Endothelial cell of umbilical vein (primary cell): ENCODE results near the gene ASIC4. TPM values are rescaled to one million over a fixed set of nuclear protein-coding genes. Genes with fewer than 3 reads are reported as not detected.

Source experiments
- BruUV-seq: library from RNA; stranded (reverse); fragments of 400-500 nt; replicated peaks from 2 replicates; lab custom pipeline; 2021; lab: Mats Ljungman, UMichigan
- CTCF ChIA-PET: fragments of 300-600, 350-600 bp; sonication (Branson Sonifier 250); formaldehyde crosslinking; loops from one replicate; lab custom pipeline; 2021; ENCODE audit warnings: antibody characterized with exemption, inconsistent platforms; lab: Charles Lee
- POLR2A ChIA-PET: fragments of 300-600, 350-600 bp; sonication (Branson Sonifier 250); formaldehyde crosslinking; loops from one replicate; lab custom pipeline; 2021; ENCODE audit warnings: antibody characterized with exemption, inconsistent platforms; lab: Charles Lee
- DNase-seq: peaks from one replicate; pipeline ENCODE4 v3.0.0-alpha.2; 2011; ENCODE audit warnings: low read depth, low spot score
- FAIRE-seq: peaks from 2 replicates; lab custom pipeline; 2011; peaks lifted over from hg19 to GRCh38; lab: Jason Lieb, UNC
- H2AFZ ChIP-seq: 2 replicates; pipeline ENCODE4 v1.6.0; 2012; ENCODE audit warnings: low read depth, low read length, control low read depth, inconsistent platforms
- H3K27ac ChIP-seq: 2 replicates; pipeline ENCODE4 v1.5.1; 2011; ENCODE audit warnings: low read depth, mild to moderate bottlenecking, control low read depth, low read length, moderate library complexity; ENCODE audit not compliant: insufficient read depth
- H3K27me3 ChIP-seq, 2 experiments: 2 replicates each; pipeline versions ENCODE4 v1.6.0 to v1.6.1; 2011; ENCODE audit warnings: low read length in 2 of 2, mixed read lengths in 1 of 2; ENCODE audit not compliant: control insufficient read depth in 2 of 2, insufficient read depth in 2 of 2
- H3K36me3 ChIP-seq, 2 experiments: 2 replicates in 1 of 2; 3 replicates in 1 of 2; pipeline ENCODE4 v1.5.1; 2011; ENCODE audit warnings: low read length in 2 of 2, mild to moderate bottlenecking in 1 of 2, moderate library complexity in 1 of 2; ENCODE audit not compliant: control insufficient read depth in 2 of 2, insufficient read depth in 2 of 2; ENCODE audit errors: extremely low read depth in 1 of 2
- H3K4me1 ChIP-seq: 3 replicates; pipeline ENCODE4 v1.5.1; 2011; ENCODE audit warnings: mild to moderate bottlenecking, low read length; ENCODE audit not compliant: control insufficient read depth, insufficient read depth; ENCODE audit errors: extremely low read depth
- H3K4me2 ChIP-seq: 2 replicates; pipeline ENCODE4 v1.6.1; 2011; ENCODE audit warnings: low read length, control low read depth, mixed read lengths; ENCODE audit not compliant: insufficient read depth
- H3K4me3 ChIP-seq, 3 experiments: fragments of 200-600 bp in 1 of 3; sonication (generic), shearing (Covaris generic) in 1 of 3; replicated peaks in 1 of 3; 2 replicates each; pipeline ENCODE4 v1.5.1; 2011 to 2016; ENCODE audit warnings: control low read depth in 3 of 3, low read length in 3 of 3, mild to moderate bottlenecking in 2 of 3, inconsistent platforms in 1 of 3, low read depth in 1 of 3, moderate library complexity in 1 of 3; ENCODE audit not compliant: insufficient read depth in 1 of 3
- H3K79me2 ChIP-seq: 2 replicates; pipeline ENCODE4 v1.6.0; 2012; ENCODE audit warnings: low read length, inconsistent platforms; ENCODE audit not compliant: control insufficient read depth, insufficient read depth
- H3K9ac ChIP-seq: replicated peaks from 2 replicates; pipeline ENCODE3; 2011; ENCODE audit warnings: low read length, control low read depth; ENCODE audit not compliant: insufficient read depth; ENCODE audit errors: extremely low read depth
- H3K9me1 ChIP-seq: replicated peaks from 3 replicates; pipeline ENCODE4 v1.6.0; 2011; ENCODE audit warnings: mild to moderate bottlenecking, low read length; ENCODE audit not compliant: control insufficient read depth, insufficient read depth; ENCODE audit errors: extremely low read depth
- H3K9me3 ChIP-seq: replicated peaks from 2 replicates; pipeline ENCODE4 v1.5.1; 2012; ENCODE audit warnings: low read length, inconsistent platforms; ENCODE audit not compliant: control insufficient read depth, insufficient read depth
- H4K20me1 ChIP-seq: replicated peaks from 2 replicates; pipeline ENCODE3; 2011; ENCODE audit warnings: mild to moderate bottlenecking, low read length; ENCODE audit not compliant: control insufficient read depth, insufficient read depth; ENCODE audit errors: extremely low read depth
- EZH2 ChIP-seq: IDR thresholded peaks from 2 replicates; pipeline ENCODE4 v1.6.1; 2012; ENCODE audit warnings: borderline replicate concordance, low read depth, mild to moderate bottlenecking, moderate library complexity, low read length, inconsistent platforms; ENCODE audit not compliant: severe bottlenecking
- FOS ChIP-seq: IDR thresholded peaks from 2 replicates; pipeline ENCODE4 v1.6.1; 2011; ENCODE audit warnings: mild to moderate bottlenecking, low read length, moderate library complexity, borderline replicate concordance; ENCODE audit not compliant: insufficient read depth
- GATA2 ChIP-seq: IDR thresholded peaks from 2 replicates; pipeline ENCODE4 v1.7.0; 2011; ENCODE audit warnings: low read depth, mild to moderate bottlenecking, moderate library complexity, mixed read lengths, low read length; ENCODE audit not compliant: insufficient read length, insufficient read depth
- JUN ChIP-seq: IDR thresholded peaks from 2 replicates; pipeline ENCODE4 v1.6.1; 2011; ENCODE audit warnings: borderline replicate concordance, low read depth; ENCODE audit not compliant: insufficient read length, insufficient read depth
- MYC ChIP-seq: IDR thresholded peaks from one replicate; pipeline ENCODE4 v1.6.1; 2011; ENCODE audit warnings: mild to moderate bottlenecking, low read depth, low read length
- POLR2A ChIP-seq: IDR thresholded peaks from 2 replicates; pipeline ENCODE4 v1.6.1; 2012; ENCODE audit warnings: low read depth, mild to moderate bottlenecking, control low read depth, low read length
- POLR2AphosphoS5 ChIP-seq: IDR thresholded peaks from 2 replicates; pipeline ENCODE4 v1.6.1; 2012; ENCODE audit warnings: low read depth, mild to moderate bottlenecking, control low read depth, low read length, moderate library complexity; ENCODE audit not compliant: insufficient read depth
- dilution Hi-C: fragments of 300-500 bp; cut with MboI; formaldehyde crosslinking; loops from one replicate; pipeline ENCODE4 v1.15.0; 2019; ENCODE audit warnings: low sequenced_read_pairs; ENCODE audit not compliant: extremely low pct_ligation_motif_present
- intact Hi-C: fragments of 100-400 bp; cut with micrococcal nuclease; formaldehyde crosslinking; loops from one replicate; pipeline ENCODE4 v1.10.0; 2022
- polyA plus RNA-seq, 4 experiments: library from polyadenylated mRNA; depleted of rRNA in 3 of 4; stranded (reverse) in 3 of 4; unstranded in 1 of 4; fragments of >200 nt; gene quantifications; 2 replicates each; pipeline versions ENCODE4 v1.2.1 to v1.2.3, GENCODE V29; 2011 to 2012; ENCODE audit warnings: missing spikeins in 1 of 4
- total RNA-seq: library from RNA; stranded (reverse); gene quantifications from 2 replicates; pipeline ENCODE4 v1.2.3, GENCODE V29; 2021
- TF ChIP-seq, protein P1 (sequence below): IDR thresholded peaks from 2 replicates; pipeline ENCODE4 v1.6.1; 2011; ENCODE audit not compliant: insufficient read depth, insufficient read length
- TF ChIP-seq, protein P2 (sequence below), 2 donors: IDR thresholded peaks; 1 replicate in 1 of 2; 2 replicates in 1 of 2; pipeline ENCODE4 v1.5.1; 2011; ENCODE audit warnings: low read length in 2 of 2, mild to moderate bottlenecking in 2 of 2, moderate library complexity in 2 of 2, control low read depth in 1 of 2, inconsistent platforms in 1 of 2, low read depth in 1 of 2; ENCODE audit not compliant: insufficient read depth in 1 of 2; ENCODE audit errors: extremely low read depth in 1 of 2

ASIC4 gene
- total and polyA plus RNA-seq, 2 donors (not counting 3 experiments of a cell fraction or from before 2014, with no cell fraction given): not detected

DNA sequence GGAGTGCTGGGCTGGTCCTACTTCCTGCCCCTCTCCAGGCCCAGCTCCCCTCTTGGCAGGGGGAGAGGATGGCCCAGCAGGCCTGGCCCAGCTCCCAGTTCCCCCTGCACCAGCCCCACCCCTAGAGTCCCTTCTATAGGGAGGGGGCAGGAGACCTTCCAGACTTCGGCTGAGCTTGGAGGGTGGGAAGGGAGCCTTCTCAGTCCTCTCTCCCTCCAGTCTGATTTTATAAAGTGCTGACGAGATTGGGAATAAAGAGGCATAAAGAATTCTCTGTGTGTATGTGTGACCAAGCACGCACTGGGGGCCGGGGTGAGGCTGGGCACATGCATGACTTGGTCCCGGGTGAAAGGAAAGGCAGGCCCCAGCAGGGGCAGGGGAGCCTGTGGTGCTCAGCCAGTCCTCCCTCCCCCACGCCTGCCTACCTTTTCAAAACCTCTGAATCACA lies 24.2 kb downstream of the ASIC4 start:
- POLR2A ChIA-PET: no interaction called here
- Histone ChIP-seq H3K9me3 (no peaks in the 10 kb centered on the region), H4K20me1 (no peaks in the 10 kb centered on the region), H3K4me1 (peaks cover 7% of the 10 kb centered on the region), H3K9me1 (no peaks in the 10 kb centered on the region), H3K27me3 (peaks cover 15 to 16% of the 10 kb centered on the region in 2 experiments), H3K36me3 (no peaks in the 10 kb centered on the region), H3K4me3 (no peak overlapping the region), H3K79me2 (no peaks in the 10 kb centered on the region), H3K9ac (no peak overlapping the region), H3K4me2 (no peak overlapping the region), H3K27ac (no peak overlapping the region), H2AFZ (no peak overlapping the region)
- dilution Hi-C loops: no loop called here
- no TSS peak for BruUV-seq
- DNase-seq (no peak), FAIRE-seq (no peak)
- TF ChIP-seq JUN (no peak), EZH2 (no peak), GATA2 (no peak), MYC (no peak), POLR2AphosphoS5 (no peak), POLR2A (no peak), FOS (no peak)
- TF ChIP-seq, protein P1, sequence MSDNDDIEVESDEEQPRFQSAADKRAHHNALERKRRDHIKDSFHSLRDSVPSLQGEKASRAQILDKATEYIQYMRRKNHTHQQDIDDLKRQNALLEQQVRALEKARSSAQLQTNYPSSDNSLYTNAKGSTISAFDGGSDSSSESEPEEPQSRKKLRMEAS: no peak
- TF ChIP-seq, protein P2, sequence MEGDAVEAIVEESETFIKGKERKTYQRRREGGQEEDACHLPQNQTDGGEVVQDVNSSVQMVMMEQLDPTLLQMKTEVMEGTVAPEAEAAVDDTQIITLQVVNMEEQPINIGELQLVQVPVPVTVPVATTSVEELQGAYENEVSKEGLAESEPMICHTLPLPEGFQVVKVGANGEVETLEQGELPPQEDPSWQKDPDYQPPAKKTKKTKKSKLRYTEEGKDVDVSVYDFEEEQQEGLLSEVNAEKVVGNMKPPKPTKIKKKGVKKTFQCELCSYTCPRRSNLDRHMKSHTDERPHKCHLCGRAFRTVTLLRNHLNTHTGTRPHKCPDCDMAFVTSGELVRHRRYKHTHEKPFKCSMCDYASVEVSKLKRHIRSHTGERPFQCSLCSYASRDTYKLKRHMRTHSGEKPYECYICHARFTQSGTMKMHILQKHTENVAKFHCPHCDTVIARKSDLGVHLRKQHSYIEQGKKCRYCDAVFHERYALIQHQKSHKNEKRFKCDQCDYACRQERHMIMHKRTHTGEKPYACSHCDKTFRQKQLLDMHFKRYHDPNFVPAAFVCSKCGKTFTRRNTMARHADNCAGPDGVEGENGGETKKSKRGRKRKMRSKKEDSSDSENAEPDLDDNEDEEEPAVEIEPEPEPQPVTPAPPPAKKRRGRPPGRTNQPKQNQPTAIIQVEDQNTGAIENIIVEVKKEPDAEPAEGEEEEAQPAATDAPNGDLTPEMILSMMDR (IDR thresholded peaks at IDR 0.05; ENCODE audit: extremely low read depth in 1 of 2, insufficient read depth in 1 of 2, low read depth in 1 of 2, low read length in 2 of 2): no peak
- intact Hi-C loops: no loop called here
- CTCF ChIA-PET: interaction anchor here (1.7 to 4.9 kb wide), 5 partner anchors 9 to 151 kb away, joined by 5 to 47 read pairs (median 21); a partner anchor contains a TSS
